ENCODE results near the gene EFNA1.
"Not testable (repeated sequence)": the region's sequence is repeated elsewhere in the genome, so short reads cannot be mapped to it uniquely, and the experiment has no call there.

EFNA1 gene

DNA sequence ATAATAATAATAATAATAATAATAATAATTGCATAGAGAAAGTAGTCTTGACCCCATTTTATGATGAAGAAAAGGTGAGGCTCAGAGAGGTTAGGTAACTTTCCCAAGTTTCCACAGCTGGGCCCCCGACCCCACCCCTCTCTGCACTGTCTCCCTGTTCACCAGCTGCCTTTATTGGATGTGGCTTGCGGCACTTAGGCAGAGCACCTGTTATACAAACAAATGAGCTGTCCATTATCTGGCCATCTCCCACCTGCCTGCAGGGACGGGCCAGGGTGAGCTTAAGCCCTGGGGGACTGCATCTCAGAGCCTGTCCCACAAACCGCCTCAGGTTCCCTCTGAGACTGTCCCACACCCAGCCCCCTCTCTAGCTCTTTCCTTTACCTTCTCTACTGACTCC, 10.1 kb upstream of the EFNA1 start:
- DNase-seq (ENCODE audit: insufficient read length, low spot score) (no peak), FAIRE-seq (no peak)
- TF ChIP-seq, protein P1, sequence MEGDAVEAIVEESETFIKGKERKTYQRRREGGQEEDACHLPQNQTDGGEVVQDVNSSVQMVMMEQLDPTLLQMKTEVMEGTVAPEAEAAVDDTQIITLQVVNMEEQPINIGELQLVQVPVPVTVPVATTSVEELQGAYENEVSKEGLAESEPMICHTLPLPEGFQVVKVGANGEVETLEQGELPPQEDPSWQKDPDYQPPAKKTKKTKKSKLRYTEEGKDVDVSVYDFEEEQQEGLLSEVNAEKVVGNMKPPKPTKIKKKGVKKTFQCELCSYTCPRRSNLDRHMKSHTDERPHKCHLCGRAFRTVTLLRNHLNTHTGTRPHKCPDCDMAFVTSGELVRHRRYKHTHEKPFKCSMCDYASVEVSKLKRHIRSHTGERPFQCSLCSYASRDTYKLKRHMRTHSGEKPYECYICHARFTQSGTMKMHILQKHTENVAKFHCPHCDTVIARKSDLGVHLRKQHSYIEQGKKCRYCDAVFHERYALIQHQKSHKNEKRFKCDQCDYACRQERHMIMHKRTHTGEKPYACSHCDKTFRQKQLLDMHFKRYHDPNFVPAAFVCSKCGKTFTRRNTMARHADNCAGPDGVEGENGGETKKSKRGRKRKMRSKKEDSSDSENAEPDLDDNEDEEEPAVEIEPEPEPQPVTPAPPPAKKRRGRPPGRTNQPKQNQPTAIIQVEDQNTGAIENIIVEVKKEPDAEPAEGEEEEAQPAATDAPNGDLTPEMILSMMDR (IDR thresholded peaks at IDR 0.05; ENCODE audit: insufficient read depth, missing control alignments): no peak

DNA sequence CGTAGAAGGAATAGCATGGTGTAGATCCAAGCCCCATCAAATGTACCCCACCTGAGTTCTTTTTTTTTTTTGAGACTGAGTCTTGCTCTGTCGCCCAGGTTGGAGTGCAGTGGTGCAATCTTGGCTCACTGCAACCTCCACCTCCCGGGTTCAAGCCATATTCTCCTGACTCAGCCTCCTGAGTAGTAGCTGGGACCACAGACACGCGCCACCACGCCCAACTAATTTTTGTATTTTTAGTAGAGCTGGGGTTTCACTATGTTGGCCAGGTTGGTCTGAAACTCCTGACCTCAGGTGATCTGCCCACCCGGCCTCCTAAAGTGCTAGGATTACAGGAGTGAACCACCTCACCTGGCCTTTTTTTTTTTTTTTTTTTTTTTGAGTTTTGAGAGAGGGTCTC, 9.6 kb upstream of the EFNA1 start:
- FAIRE-seq; DNase-seq (ENCODE audit: insufficient read length, low spot score): not testable (repeated sequence)

DNA sequence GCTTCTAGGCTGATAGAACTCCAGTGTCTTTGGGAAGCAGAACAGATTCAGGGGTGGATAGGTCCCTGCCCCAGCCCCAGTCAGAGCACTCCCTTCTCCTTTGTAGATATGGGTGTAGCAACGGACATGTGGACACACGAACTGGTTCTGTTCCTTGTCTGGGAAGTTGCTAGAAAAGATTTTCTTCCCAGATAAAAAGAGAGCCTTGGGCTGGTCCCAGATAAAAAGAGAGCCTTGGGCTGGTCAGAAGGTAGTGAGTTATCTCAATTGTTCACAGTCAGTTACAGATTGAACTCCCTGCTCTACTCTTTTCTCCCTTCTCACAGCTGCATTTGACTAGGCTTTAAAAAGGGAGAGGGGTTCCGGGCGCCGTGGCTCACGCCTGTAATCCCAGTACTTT, 7.4 kb upstream of the EFNA1 start:
- DNase-seq (ENCODE audit: insufficient read length, low spot score) (no peak), FAIRE-seq (no peak)
- TF ChIP-seq, protein P1 (IDR thresholded peaks at IDR 0.05; ENCODE audit: insufficient read depth, missing control alignments): no peak

DNA sequence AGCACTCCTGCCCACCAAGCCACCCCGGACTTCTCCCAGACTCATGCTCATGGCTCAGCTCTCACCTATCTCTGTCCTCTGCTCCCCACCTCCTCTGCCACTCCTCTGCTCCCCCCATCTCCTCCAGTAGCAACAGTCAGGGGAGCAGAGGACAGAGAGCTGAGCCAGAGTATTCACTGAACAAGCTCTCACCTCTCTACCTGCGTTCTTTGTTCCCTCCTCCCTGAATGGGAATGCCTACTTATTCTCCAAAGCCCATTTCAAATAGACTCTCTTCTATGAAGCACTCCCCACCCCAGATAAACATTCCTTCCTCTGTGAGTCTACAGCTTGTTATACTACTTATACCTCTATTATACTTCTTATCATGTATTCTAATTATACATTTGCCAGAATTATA, 6.4 kb upstream of the EFNA1 start:
- DNase-seq (ENCODE audit: insufficient read length, low spot score) (no peak), FAIRE-seq (no peak)

DNA sequence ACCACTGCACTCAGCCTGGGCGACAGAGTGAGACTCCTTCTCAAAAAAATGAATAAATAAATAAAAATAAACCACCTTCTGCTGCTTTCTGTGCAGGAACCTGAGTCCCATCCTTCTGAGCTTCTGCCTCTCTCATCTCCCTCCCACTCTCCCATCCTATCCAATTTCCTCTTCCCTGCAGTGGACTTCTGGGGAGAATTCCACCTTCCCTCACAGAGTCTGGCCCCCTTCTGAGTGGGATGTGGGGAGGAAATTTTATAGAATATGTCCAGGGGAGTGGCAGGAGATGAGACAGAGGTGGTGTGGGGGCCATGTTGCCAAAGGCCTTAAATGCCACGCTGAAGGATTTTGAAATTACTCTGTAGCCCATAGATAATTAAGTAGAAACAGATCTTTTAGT, 5.4 kb upstream of the EFNA1 start:
- TF ChIP-seq, protein P1 (IDR thresholded peaks at IDR 0.05; ENCODE audit: insufficient read depth, missing control alignments): no peak
- no peak for FAIRE-seq

More for the DNA sequence above, 6.4 kb upstream of the EFNA1 start:
- TF ChIP-seq, protein P1 (IDR thresholded peaks at IDR 0.05; ENCODE audit: insufficient read depth, missing control alignments): no peak

DNA sequence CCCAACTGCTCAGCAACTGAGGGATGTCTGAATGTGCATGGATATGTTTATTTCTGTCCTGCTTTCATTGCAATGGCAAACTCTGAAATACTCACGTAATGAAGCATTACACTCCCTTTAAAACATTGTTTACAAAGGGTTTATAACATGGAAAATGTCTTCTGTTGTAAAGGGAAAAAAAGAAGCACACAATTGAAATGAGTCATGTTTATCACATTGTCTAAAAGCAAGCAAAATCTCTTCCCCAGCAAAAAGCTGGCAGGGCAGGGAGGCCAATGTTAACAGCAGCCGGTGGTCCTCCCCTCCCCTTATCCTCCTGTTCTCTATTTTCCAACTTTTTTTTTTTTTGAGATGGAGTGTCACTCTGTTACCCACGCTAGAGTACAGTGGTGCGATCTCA, 3.9 kb upstream of the EFNA1 start:
- FAIRE-seq: no peak
- TF ChIP-seq, protein P1 (IDR thresholded peaks at IDR 0.05; ENCODE audit: insufficient read depth, missing control alignments): no peak
- DNase-seq (ENCODE audit: insufficient read length, low spot score): no peak

More for the DNA sequence above, 5.4 kb upstream of the EFNA1 start:
- DNase-seq (ENCODE audit: insufficient read length, low spot score): no peak

DNA sequence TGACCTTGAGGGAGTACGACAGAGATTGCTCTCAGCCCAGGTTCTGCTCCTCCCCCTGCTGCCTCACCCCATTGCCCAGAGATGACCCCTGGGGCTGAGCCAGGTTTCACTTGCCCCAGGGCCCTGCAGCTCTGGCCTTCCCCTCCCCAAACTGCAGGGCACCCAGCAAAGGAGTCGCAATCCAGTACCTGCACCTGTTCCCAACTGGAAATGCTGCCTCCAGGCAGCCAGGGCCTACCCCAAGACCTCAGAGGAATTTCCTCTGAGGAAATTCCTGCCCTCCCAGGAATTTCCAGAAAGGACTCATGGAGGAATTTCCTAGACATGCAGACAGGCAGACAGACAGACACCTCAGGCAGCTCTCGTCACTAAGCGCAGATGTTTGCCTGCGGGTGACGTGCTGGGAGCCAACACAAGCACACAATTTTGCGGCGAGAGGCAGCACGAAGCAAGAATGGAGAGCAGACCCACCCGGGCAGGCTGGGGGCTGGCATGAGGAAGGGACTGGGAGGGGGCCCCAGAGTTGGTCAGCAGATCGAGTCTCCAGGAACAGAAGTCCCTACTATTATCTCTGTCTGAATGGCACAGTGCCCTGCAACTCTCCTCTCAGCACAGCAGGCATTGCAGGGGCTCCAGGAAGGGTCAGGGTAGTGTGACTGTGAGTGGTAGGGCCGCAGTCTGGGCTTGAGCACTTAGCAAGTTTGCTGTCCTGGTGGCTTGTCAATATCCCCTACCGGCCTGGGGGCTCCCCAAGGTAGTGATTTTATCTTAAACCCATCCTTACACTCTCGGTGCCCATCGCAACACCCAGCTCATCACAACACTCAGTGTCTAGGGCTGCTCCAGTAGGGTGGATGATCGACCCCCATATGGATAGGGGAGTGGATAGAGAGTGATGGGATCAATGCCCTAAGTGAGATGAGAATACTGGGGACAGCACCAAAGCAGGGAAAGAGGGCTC, 2.9 kb upstream of the EFNA1 start:
- DNase-seq (ENCODE audit: insufficient read length, low spot score) (no peak), FAIRE-seq (no peak)
- TF ChIP-seq, protein P1 (IDR thresholded peaks at IDR 0.05; ENCODE audit: insufficient read depth, missing control alignments): no peak

Measured in D721Med (cell line).